IPS-15b (cell line): ENCODE data around the gene ZNF234.
"Not testable (repeated sequence)": the region's sequence is repeated elsewhere in the genome, so short reads cannot be mapped to it uniquely, and the experiment has no call there.

Experiments used
- H3K27me3 ChIP-seq: one replicate; pipeline ENCODE4 v1.6.1; 2013; ENCODE audit warnings: low read length; ENCODE audit not compliant: control insufficient read depth, insufficient read depth
- H3K36me3 ChIP-seq: one replicate; pipeline ENCODE4 v1.6.1; 2013; ENCODE audit warnings: low read length; ENCODE audit not compliant: control insufficient read depth, insufficient read depth
- H3K4me1 ChIP-seq: one replicate; pipeline ENCODE4 v1.6.1; 2013; ENCODE audit warnings: mild to moderate bottlenecking, low read length; ENCODE audit not compliant: control insufficient read depth, insufficient read depth
- H3K4me3 ChIP-seq: one replicate; pipeline ENCODE4 v1.5.1; 2013; ENCODE audit warnings: low read depth, low read length
- H3K9ac ChIP-seq: one replicate; pipeline ENCODE4 v1.6.1; 2013; ENCODE audit warnings: low read depth, mild to moderate bottlenecking, low read length
- H3K9me3 ChIP-seq: one replicate; pipeline ENCODE4 v1.6.1; 2013; ENCODE audit warnings: mild to moderate bottlenecking, low read length; ENCODE audit not compliant: control insufficient read depth, insufficient read depth

ZNF234 gene

DNA sequence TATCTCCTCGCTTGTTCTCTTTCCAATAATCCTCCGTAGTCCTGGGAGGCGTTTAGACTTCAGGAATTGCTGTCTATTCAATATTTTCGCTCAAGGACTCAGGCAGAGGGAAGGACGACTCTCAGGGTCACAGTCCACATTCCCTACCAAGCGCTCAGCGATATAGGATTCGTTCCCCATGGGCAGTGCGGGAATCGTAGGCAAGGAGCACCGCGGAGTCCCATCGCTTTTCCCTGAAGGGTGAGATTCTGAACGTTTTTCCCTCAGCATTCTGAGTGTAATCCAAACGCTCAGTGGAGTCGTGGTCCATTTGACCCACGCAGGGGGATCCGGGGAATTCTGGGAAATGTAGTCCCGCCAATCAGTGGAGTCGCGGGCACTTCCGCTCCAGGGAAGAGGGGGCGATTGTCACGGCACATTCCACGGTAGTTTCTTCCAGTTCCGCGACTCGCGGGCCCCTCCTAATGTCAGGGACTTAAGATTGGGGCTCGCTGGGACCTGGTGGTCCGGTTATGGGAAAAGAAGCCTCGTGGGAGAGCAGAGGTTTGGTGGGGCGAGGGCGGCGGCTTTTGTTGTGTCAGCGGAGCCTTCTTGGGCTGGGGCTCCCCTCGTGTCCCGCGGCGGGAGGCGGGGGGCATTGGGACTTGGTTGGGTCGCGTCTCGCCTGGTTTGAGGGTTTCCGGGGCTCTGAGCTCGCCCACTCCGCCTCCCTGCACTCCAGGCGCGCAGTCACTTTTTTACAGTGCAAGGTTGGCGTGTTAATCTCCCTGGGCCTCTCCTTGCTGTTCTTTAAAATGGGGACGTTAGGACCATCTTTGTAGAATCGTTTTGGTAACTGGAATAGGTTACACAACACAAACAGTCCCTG is at the start of gene ZNF234:
Gene ZNF234, plus strand, starts transcription at position 364 of the 868 bp plus-strand sequence. CDS start 3,079 bp downstream, outside the sequence.
- no peaks in the 10 kb centered on the region for H3K27me3 ChIP-seq
- peak within 1 kb of the TSS; percentile 84 for H3K4me3 ChIP-seq
- H3K4me1 ChIP-seq = no peaks in the 10 kb centered on the region
- no peaks in the 10 kb centered on the region for H3K36me3 ChIP-seq
- H3K9me3 ChIP-seq = no peaks in the 10 kb centered on the region
- H3K9ac ChIP-seq = peak within 1 kb of the TSS; percentile 62

GRCh38 chr19:44092108-44092507 is 49.2 kb upstream of the ZNF234 start:
- Histone ChIP-seq H3K27me3 (no peaks in the 10 kb centered on the region), H3K36me3 (no peaks in the 10 kb centered on the region), H3K4me3 (no peak overlapping the region), H3K9ac (no peak overlapping the region), H3K9me3 (no peaks in the 10 kb centered on the region), H3K4me1 (no peaks in the 10 kb centered on the region)

DNA sequence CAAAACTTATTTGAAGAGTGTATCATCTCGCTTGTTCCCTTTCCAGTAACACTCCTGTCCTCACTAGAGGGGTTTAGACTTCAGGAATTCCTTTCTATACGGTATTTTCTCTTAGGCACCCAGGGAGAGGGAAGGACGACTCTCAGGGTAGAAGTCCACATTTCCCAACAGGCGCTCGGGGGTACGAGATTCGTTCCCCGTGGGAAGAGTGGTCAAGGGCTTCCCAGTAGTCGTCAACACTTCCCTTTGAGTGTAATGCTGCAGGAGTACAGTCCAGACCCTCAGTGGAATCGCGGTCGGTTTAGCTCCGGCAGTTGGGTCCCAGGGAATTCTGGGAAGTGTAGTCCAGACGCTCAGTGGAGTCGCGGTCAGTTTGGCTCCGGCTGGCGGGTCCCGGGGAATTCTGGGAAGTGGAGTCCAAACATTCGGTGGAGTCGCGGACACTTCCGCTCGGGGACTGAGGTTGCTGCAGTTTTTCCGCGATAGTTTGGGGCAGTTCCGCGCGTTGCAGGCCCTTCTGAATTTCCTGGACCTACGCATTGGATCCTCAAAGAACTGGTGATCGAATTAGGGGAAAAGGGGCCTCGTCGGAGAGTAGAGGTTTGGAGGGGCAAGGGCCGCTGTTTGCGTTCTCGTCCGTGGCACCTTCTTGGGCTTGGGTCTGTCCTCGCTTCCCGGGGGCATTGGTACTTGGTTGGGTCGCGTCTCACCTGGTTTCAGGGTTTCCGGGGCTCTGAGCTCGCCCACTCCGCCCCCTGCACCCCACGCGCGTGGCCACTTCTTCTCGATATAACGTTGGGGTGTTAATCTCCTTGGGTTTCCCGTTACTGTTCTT is 47.2 kb upstream of the ZNF234 start, which contains the start of gene ZNF224:
Gene ZNF224, plus strand, starts transcription at position 431 of the 835 bp plus-strand sequence. CDS start 3,513 bp downstream, outside the sequence.
- H3K36me3 ChIP-seq = no peaks in the 10 kb centered on the region
- H3K9ac ChIP-seq = peak within 1 kb of the TSS; percentile 83
- peak within 1 kb of the TSS; percentile 98 for H3K4me3 ChIP-seq
- no peaks in the 10 kb centered on the region for H3K4me1 ChIP-seq
- H3K9me3 ChIP-seq = no peaks in the 10 kb centered on the region
- H3K27me3 ChIP-seq = no peaks in the 10 kb centered on the region

DNA sequence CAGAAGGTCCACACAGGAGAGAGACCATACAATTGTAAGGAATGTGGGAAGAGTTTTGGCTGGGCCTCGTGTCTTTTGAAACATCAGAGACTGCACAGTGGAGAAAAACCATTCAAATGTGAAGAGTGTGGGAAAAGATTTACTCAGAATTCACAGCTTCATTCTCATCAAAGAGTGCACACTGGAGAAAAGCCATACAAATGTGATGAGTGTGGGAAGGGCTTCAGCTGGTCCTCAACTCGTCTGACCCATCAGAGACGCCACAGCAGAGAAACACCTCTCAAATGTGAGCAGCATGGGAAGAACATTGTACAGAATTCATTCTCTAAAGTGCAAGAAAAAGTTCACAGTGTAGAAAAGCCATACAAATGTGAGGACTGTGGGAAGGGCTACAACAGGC is 33.6 kb upstream of the ZNF234 start:
- no peak overlapping the region for H3K4me3 ChIP-seq

DNA sequence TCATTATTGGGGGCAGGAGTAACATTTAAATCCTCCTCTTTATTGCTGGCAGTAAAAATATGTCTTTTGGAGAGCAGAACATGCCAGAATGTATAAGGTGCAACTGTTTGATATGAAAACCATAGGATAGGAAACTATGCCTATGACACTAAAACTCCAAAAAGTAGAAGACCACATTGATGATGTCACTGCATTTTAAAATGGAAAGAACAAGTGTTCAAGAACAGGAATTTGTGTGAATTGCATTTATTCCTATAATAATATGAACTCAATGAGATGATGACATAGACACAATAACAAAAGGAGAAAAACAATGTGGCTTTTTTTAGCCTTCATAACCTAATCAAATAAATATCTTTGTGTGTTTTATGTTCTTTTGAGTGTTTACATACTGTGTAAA is 31.9 kb upstream of the ZNF234 start:
- no peaks in the 10 kb centered on the region for H3K4me1 ChIP-seq
- H3K9ac ChIP-seq = no peak overlapping the region
- H3K27me3 ChIP-seq = no peaks in the 10 kb centered on the region
- H3K36me3 ChIP-seq = peaks cover 14% of the 10 kb centered on the region
- peaks cover 4% of the 10 kb centered on the region for H3K9me3 ChIP-seq
- H3K4me3 ChIP-seq = no peak overlapping the region

More for the DNA sequence above, 33.6 kb upstream of the ZNF234 start:
- Histone ChIP-seq H3K27me3 (no peaks in the 10 kb centered on the region), H3K36me3 (peaks cover 14% of the 10 kb centered on the region), H3K9ac (no peak overlapping the region), H3K9me3 (peaks cover 4% of the 10 kb centered on the region), H3K4me1 (no peaks in the 10 kb centered on the region)

DNA sequence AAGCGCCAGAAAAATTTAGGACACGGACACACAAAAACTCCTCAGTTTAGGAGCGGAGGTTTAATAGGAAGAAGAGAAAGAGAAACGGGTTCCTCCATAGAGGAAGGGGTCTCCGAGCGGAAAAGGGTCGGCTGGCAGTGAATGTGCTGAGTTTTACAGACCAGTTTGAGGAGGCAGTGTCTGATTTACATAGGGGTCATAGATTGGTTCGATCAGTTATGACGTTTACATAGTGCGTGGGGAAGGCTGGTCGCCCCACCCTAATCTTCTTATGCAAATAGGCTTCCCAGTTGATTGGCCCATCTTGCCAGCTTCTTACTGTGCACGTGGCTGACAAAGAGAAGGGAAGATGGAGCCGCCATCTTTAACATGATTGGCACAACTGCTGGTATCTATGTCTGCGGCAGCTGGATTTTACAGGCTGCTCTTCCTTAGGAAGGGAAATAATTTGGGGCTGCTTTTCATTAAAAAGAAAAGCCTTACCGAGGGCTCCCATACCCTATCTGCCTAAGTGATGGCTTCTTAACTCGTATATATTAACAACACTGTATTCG is 29.4 kb upstream of the ZNF234 start:
- Histone ChIP-seq H3K27me3 (no peaks in the 10 kb centered on the region), H3K9me3 (peaks cover 4% of the 10 kb centered on the region), H3K4me3 (peak overlapping the region; percentile 100), H3K4me1 (no peaks in the 10 kb centered on the region), H3K9ac (peak overlapping the region; percentile 84), H3K36me3 (peaks cover 8% of the 10 kb centered on the region)

DNA sequence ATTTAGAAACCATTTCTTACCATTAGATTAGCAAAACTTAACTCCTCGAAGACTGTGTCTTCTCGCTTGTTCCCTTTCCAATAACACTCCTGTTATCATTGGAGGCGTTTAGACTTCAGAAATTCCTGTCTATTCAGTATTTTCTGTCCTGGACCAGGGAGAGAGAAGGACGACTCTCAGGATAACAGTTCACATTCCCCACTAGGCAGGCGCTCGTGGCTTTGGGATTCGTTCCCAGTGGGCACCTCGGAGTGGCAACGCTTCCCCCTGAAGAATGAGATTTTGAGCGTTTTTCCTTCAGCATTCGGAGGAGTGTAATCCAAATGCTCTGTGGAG is 28.6 kb upstream of the ZNF234 start:
- Histone ChIP-seq H3K9ac (peak overlapping the region; percentile 84), H3K36me3 (peaks cover 7% of the 10 kb centered on the region), H3K9me3 (peaks cover 4% of the 10 kb centered on the region), H3K27me3 (no peaks in the 10 kb centered on the region), H3K4me1 (no peaks in the 10 kb centered on the region), H3K4me3 (peak overlapping the region; percentile 100)

GRCh38 chr19:44113138-44113783 is 28.1 kb upstream of the ZNF234 start, which contains the start of gene ZNF225:
ZNF225 (plus strand) TSS chr19:44113399; CDS start chr19:44115828, 2,429 bp downstream.
- Histone ChIP-seq H3K9ac (peak within 1 kb of the TSS; percentile 84), H3K4me3 (peak within 1 kb of the TSS; percentile 100), H3K36me3 (peaks cover 6% of the 10 kb centered on the region), H3K9me3 (no peaks in the 10 kb centered on the region), H3K27me3 (no peaks in the 10 kb centered on the region), H3K4me1 (no peaks in the 10 kb centered on the region)

DNA sequence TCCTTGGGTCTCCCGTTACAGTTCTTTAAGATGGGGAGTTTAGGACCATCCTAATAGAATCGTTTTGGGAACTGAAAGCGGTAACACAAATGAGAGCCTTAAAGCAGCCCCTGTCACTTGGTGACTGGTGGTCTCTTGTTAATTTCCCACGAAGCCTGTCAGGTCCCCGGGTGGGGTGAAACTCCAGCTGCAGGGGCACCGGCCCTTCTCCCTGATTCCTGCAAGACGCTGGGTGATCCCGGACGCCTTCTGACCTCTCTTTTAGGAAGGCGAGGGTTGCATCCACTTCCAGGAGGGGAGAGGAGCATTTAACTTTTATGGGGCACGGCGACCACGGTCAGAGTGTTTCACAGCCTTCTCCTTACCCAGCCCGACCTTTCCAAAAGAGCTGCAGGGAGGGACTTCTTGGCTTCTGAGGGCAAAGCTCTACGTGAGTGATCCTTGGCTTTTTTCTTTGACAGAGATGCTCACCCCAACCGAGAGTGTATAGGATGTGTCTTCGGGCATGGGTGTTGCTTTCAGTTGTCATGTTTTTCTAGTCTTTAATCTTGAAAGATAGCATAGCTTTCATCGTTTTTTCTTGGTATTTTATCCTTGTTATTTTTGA is 27.5 kb upstream of the ZNF234 start:
- Histone ChIP-seq H3K9me3 (no peaks in the 10 kb centered on the region), H3K4me1 (no peaks in the 10 kb centered on the region), H3K27me3 (no peaks in the 10 kb centered on the region), H3K4me3 (peak overlapping the region; percentile 100), H3K36me3 (peaks cover 5% of the 10 kb centered on the region), H3K9ac (peak overlapping the region; percentile 83)

GRCh38 chr19:44121162-44121561 is 20.2 kb upstream of the ZNF234 start:
- H3K36me3 ChIP-seq, H3K4me1 ChIP-seq, H3K27me3 ChIP-seq: not testable (repeated sequence)

DNA sequence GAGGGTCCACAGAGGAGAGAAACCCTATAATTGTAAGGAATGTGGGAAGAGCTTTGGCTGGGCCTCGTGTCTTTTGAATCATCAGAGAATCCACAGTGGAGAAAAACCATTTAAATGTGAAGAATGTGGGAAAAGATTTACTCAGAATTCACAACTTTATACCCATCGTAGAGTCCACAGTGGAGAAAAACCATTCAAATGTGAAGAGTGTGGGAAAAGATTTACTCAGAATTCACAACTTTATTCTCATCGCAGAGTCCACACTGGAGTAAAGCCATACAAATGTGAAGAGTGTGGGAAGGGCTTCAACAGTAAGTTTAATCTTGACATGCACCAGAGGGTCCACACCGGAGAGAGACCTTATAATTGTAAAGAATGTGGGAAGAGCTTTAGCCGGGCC is 9.4 kb upstream of the ZNF234 start:
- Histone ChIP-seq H3K36me3 (peaks cover 1% of the 10 kb centered on the region), H3K27me3 (no peaks in the 10 kb centered on the region), H3K4me1 (no peaks in the 10 kb centered on the region), H3K9me3 (no peaks in the 10 kb centered on the region), H3K9ac (no peak overlapping the region), H3K4me3 (no peak overlapping the region)

More at GRCh38 chr19:44121162-44121561, 20.2 kb upstream of the ZNF234 start:
- H3K9ac ChIP-seq, H3K9me3 ChIP-seq, H3K4me3 ChIP-seq: not testable (repeated sequence)
